ENCODE measurements around the gene RRP1.

GRCh38 chr21:43792406-43792805 lies 3.0 kb downstream of the RRP1 start:
- TF ChIP-seq CTCF (IDR thresholded peaks at IDR 0.05) (no peak), POLR2AphosphoS5 (IDR thresholded peaks at IDR 0.05) (no peak), EP300 (IDR thresholded peaks at IDR 0.05) (no peak), POLR2A (IDR thresholded peaks at IDR 0.05) (no peak)
